Posterior cingulate gyrus (tissue), 11 donors: Measurements from ENCODE around the gene ZBTB33.
A peak's percentile ranks its signal among the peaks of the same experiment; 100 is the strongest.

Experiments used
- DNase-seq, 10 donors: peaks; one replicate each; pipeline versions ENCODE4 v3.0.0 to v3.0.0-alpha.2; 2020 to 2021; ENCODE audit warnings: mixed read lengths in 3 of 10
- intact Hi-C: fragments of 100-400 bp; cut with DNase I; formaldehyde crosslinking; loops from one replicate; pipeline ENCODE4 v1.15.1; 2023

The ZBTB33 gene

GRCh38 chrX:120250522-120251271 lies at the start of gene ZBTB33:
ZBTB33 (plus strand) TSS chrX:120250812; CDS start chrX:120253416, 2,604 bp downstream.
- DNase-seq, result peak; percentile 72 to 97 (median 80)
- intact Hi-C loops, result loop anchor here (2.0 to 10.0 kb wide), 2 partner anchors 60 to 204 kb away; partner anchors contain the start of gene TMEM255A

GRCh38 chrX:120200851-120201250 lies 49.8 kb upstream of the ZBTB33 start:
- intact Hi-C loops, result no loop called here
- no peak for DNase-seq

- intact Hi-C loops, result no loop called here
- DNase-seq, result no peak
Measured at GRCh38 chrX:120205816-120206753, 44.5 kb upstream of the ZBTB33 start.

GRCh38 chrX:120207009-120207605 lies 43.5 kb upstream of the ZBTB33 start:
- intact Hi-C loops, result no loop called here
- no peak for DNase-seq

- intact Hi-C loops, result no loop called here
- peak in 5 of 10 donors; percentile 50 to 87 (median 56) for DNase-seq
Measured at GRCh38 chrX:120213438-120214265, 37.0 kb upstream of the ZBTB33 start.

GRCh38 chrX:120223374-120223773 lies 27.2 kb upstream of the ZBTB33 start:
- intact Hi-C loops, result no loop called here
- peak in 1 of 10 donors; percentile 63 for DNase-seq

- DNase-seq, result no peak
- intact Hi-C loops, result no loop called here
Measured at GRCh38 chrX:120224388-120224787, 26.2 kb upstream of the ZBTB33 start.

- peak in 1 of 10 donors; percentile 56 for DNase-seq
- intact Hi-C loops, result no loop called here
Measured at GRCh38 chrX:120228187-120228908, 22.3 kb upstream of the ZBTB33 start.

- DNase-seq, result no peak
- intact Hi-C loops, result no loop called here
Measured at GRCh38 chrX:120235284-120235683, 15.3 kb upstream of the ZBTB33 start.

GRCh38 chrX:120236687-120237479 lies 13.7 kb upstream of the ZBTB33 start:
- DNase-seq, result no peak
- intact Hi-C loops, result no loop called here

GRCh38 chrX:120238933-120239332 lies 11.7 kb upstream of the ZBTB33 start:
- intact Hi-C loops, result no loop called here

GRCh38 chrX:120242813-120243212 lies 7.8 kb upstream of the ZBTB33 start:
- no peak for DNase-seq
- intact Hi-C loops, result loop anchor here (10.0 kb wide), 1 partner anchor 322 kb away; the partner anchor contains the start of gene CUL4B

More at GRCh38 chrX:120238933-120239332, 11.7 kb upstream of the ZBTB33 start:
- no peak for DNase-seq

GRCh38 chrX:120244395-120244734 lies 6.2 kb upstream of the ZBTB33 start:
- no peak for DNase-seq
- intact Hi-C loops, result loop anchor here (10.0 kb wide), 1 partner anchor 320 kb away; the partner anchor contains the start of gene CUL4B

- intact Hi-C loops, result loop anchor here (10.0 kb wide), 1 partner anchor 320 kb away; the partner anchor contains the start of gene CUL4B
- peak; percentile 26 to 92 (median 44) for DNase-seq
Measured at GRCh38 chrX:120244735-120245498, 5.7 kb upstream of the ZBTB33 start.

GRCh38 chrX:120251471-120252011 lies 929 bp downstream of the ZBTB33 start:
- intact Hi-C loops, result loop anchor here (2.0 to 10.0 kb wide), 2 partner anchors 59 to 203 kb away; partner anchors contain the start of gene TMEM255A
- DNase-seq, result peak in 6 of 10 donors; percentile 5 to 84 (median 41)

- DNase-seq, result no peak
- intact Hi-C loops, result loop anchor here (10.0 kb wide), 1 partner anchor 201 kb away; no protein-coding TSS in a partner anchor
Measured at GRCh38 chrX:120253784-120254183, 3.2 kb downstream of the ZBTB33 start.

- intact Hi-C loops, result no loop called here
- peak in 2 of 10 donors; percentile 27 to 71 for DNase-seq
Measured at GRCh38 chrX:120260369-120260768, 9.8 kb downstream of the ZBTB33 start.
